ENCODE data around the gene PGAM2. TPM values are rescaled to one million over a fixed set of nuclear protein-coding genes. Genes with fewer than 3 reads are reported as not detected.

Gene PGAM2
- total and polyA plus RNA-seq, 2 experiments from 2014 or later, result 2.9 to 7.8 TPM

- H3K4me3 ChIP-seq, result peak overlapping the region; percentile 94; the same call in 1 of the 2 replicates
Measured at GRCh38 chr7:44080686-44081265, 15.4 kb upstream of the PGAM2 start.

GRCh38 chr7:44080118-44080517, 14.8 kb upstream of the PGAM2 start:
- no peaks in the 10 kb centered on the region for H4K20me1 ChIP-seq (replicated peaks; ENCODE audit: insufficient read depth)
- DNase-seq (ENCODE audit: low spot score) (no peak), ATAC-seq (no peak)
- no peak overlapping the region for H3K27ac ChIP-seq (ENCODE audit: low read depth)
- no peak overlapping the region for H3K4me3 ChIP-seq
- Mint-ChIP-seq H3K4me1 (peaks cover 13% of the 10 kb centered on the region), H3K27me3 (ENCODE audit: insufficient read depth, low read depth, poor library complexity) (peaks cover 29% of the 10 kb centered on the region), H3K9me3 (no peaks in the 10 kb centered on the region), H3K36me3 (ENCODE audit: low read depth) (peaks cover 29% of the 10 kb centered on the region), H3K4me3 (no peak overlapping the region), H3K27ac (no peak overlapping the region)
- no peak overlapping the region for H3K4me2 ChIP-seq
- H3K9me2 ChIP-seq (ENCODE audit: insufficient read depth), result no peaks in the 10 kb centered on the region
- H3K27me3 ChIP-seq (ENCODE audit: insufficient read depth), result peaks cover 4% of the 10 kb centered on the region; the same call in 1 of the 2 replicates
- TF ChIP-seq ETS1 (IDR thresholded peaks at IDR 0.05), result no peak
- no peak for TF ChIP-seq EZH2phosphoT487 (IDR thresholded peaks at IDR 0.05; ENCODE audit: unreplicated experiment)
- no peak for TF ChIP-seq JUNB (IDR thresholded peaks at IDR 0.05; ENCODE audit: unreplicated experiment)
- TF ChIP-seq EZH2 (IDR thresholded peaks at IDR 0.05; ENCODE audit: low read depth, unreplicated experiment), result no peak
- TF ChIP-seq CTCF (conservative IDR thresholded peaks at IDR 0.05; ENCODE audit: low read depth in 2 of 2), result no peak
- no peak for TF ChIP-seq NANOG (IDR thresholded peaks at IDR 0.05; ENCODE audit: borderline replicate concordance)
- TF ChIP-seq STAT1 (IDR thresholded peaks at IDR 0.05; ENCODE audit: unreplicated experiment), result no peak
- H3K79me2 ChIP-seq (replicated peaks; ENCODE audit: insufficient read depth), result no peaks in the 10 kb centered on the region
- no peaks in the 10 kb centered on the region for H3K36me3 ChIP-seq (ENCODE audit: insufficient read depth)
- H3K4me1 ChIP-seq (ENCODE audit: insufficient read depth), result peaks cover 4% of the 10 kb centered on the region
- no peaks in the 10 kb centered on the region; the same call in 1 of the 2 replicates for H3F3A ChIP-seq (replicated peaks; ENCODE audit: low read depth)
- no peak overlapping the region for H2AFZ ChIP-seq

More at GRCh38 chr7:44080686-44081265, 15.4 kb upstream of the PGAM2 start:
- Histone ChIP-seq H3K27me3 (ENCODE audit: insufficient read depth) (peaks cover 4% of the 10 kb centered on the region; the same call in 1 of the 2 replicates), H3K79me2 (replicated peaks; ENCODE audit: insufficient read depth) (no peaks in the 10 kb centered on the region), H4K20me1 (replicated peaks; ENCODE audit: insufficient read depth) (no peaks in the 10 kb centered on the region), H3F3A (replicated peaks; ENCODE audit: low read depth) (no peaks in the 10 kb centered on the region; the same call in 1 of the 2 replicates), H3K36me3 (ENCODE audit: insufficient read depth) (no peaks in the 10 kb centered on the region), H3K4me1 (ENCODE audit: insufficient read depth) (peaks cover 7% of the 10 kb centered on the region), H3K9me2 (ENCODE audit: insufficient read depth) (no peaks in the 10 kb centered on the region), H2AFZ (no peak overlapping the region), H3K4me2 (peak overlapping the region; percentile 95; the same call in 1 of the 2 replicates), H3K27ac (ENCODE audit: low read depth) (no peak overlapping the region)
- Mint-ChIP-seq H3K4me1 (peaks cover 17% of the 10 kb centered on the region), H3K9me3 (no peaks in the 10 kb centered on the region), H3K27ac (no peak overlapping the region), H3K4me3 (peak overlapping the region; percentile 80), H3K36me3 (ENCODE audit: low read depth) (peaks cover 26% of the 10 kb centered on the region), H3K27me3 (ENCODE audit: insufficient read depth, low read depth, poor library complexity) (peaks cover 29% of the 10 kb centered on the region)
- ATAC-seq (no peak), DNase-seq (ENCODE audit: low spot score) (no peak)
- TF ChIP-seq POLR2AphosphoS5 (IDR thresholded peaks at IDR 0.05; ENCODE audit: low read depth), result no peak
- TF ChIP-seq EZH2 (IDR thresholded peaks at IDR 0.05; ENCODE audit: low read depth, unreplicated experiment), result no peak
- 0 out of 4 replicates have a peak, but pooled peaks of 1 of the 2 experiments have one; percentile 5 for TF ChIP-seq CTCF (conservative IDR thresholded peaks at IDR 0.05; ENCODE audit: low read depth in 2 of 2)
